ENCODE measurements around the gene MYO9B.

Gene MYO9B, protein sequence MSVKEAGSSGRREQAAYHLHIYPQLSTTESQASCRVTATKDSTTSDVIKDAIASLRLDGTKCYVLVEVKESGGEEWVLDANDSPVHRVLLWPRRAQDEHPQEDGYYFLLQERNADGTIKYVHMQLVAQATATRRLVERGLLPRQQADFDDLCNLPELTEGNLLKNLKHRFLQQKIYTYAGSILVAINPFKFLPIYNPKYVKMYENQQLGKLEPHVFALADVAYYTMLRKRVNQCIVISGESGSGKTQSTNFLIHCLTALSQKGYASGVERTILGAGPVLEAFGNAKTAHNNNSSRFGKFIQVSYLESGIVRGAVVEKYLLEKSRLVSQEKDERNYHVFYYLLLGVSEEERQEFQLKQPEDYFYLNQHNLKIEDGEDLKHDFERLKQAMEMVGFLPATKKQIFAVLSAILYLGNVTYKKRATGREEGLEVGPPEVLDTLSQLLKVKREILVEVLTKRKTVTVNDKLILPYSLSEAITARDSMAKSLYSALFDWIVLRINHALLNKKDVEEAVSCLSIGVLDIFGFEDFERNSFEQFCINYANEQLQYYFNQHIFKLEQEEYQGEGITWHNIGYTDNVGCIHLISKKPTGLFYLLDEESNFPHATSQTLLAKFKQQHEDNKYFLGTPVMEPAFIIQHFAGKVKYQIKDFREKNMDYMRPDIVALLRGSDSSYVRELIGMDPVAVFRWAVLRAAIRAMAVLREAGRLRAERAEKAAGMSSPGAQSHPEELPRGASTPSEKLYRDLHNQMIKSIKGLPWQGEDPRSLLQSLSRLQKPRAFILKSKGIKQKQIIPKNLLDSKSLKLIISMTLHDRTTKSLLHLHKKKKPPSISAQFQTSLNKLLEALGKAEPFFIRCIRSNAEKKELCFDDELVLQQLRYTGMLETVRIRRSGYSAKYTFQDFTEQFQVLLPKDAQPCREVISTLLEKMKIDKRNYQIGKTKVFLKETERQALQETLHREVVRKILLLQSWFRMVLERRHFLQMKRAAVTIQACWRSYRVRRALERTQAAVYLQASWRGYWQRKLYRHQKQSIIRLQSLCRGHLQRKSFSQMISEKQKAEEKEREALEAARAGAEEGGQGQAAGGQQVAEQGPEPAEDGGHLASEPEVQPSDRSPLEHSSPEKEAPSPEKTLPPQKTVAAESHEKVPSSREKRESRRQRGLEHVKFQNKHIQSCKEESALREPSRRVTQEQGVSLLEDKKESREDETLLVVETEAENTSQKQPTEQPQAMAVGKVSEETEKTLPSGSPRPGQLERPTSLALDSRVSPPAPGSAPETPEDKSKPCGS (N-terminal part only)

GRCh38 chr19:17075035-17075863 is at the start of gene MYO9B, which contains the start of gene HAUS8:
Gene MYO9B (plus strand): TSS chr19:17075777. CDS start chr19:17101718, 25,941 bp downstream.
Gene HAUS8 (minus strand): TSS chr19:17075452. CDS start chr19:17075422, 30 bp downstream.
- peak; percentile 97 to 100 (median 99) for DNase-seq (ENCODE audit: low read depth in 3 of 3)

GRCh38 chr19:17025991-17026658 is 49.5 kb upstream of the MYO9B start:
- no peak for DNase-seq (ENCODE audit: low read depth in 3 of 3)

DNA sequence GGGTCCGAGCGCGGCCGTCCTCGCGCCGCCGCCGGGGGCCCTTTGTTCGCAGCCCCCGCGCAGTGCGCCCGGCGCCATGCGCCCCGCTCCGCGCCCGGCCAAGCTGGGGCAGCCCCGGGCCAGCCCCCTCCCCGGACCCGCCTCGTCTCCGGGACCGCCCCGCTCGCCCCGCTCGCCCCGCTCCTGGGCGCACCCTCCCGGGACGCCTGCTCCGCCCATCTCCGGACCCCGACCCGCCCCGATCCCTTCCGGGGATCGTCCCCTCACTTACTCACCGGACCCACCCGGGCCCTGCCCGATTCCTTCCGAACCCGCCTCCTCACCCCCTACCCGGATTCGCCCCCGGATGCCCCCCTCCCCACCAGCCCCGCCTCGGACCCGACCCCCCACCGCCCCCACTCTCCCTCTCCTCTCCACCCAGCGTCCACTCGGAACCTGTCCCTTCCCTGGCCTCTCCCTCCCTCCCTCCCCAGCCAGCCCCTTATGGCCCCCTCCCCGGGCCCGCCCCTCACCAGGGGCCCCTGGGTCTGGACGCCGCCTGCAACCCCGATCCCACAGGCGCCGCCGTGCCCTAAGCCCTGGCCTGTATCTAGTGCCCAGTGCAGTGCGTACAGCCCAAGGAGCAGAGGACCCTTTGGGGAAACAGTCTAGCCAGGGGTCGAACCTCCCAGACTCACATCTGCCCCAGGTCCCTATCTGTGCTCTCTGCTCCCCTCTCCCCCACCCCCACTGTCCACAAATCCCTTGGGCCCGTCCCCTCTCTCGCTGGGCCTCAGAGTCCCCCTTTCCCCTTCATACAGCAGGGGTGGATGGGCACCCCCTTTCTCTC is 48.7 kb upstream of the MYO9B start, which contains the start of gene CPAMD8:
Gene CPAMD8, minus strand, starts transcription at position 105 of the 829 bp plus-strand sequence. CDS start 168 bp downstream, outside the sequence.
- DNase-seq (ENCODE audit: low read depth in 3 of 3) = no peak

DNA sequence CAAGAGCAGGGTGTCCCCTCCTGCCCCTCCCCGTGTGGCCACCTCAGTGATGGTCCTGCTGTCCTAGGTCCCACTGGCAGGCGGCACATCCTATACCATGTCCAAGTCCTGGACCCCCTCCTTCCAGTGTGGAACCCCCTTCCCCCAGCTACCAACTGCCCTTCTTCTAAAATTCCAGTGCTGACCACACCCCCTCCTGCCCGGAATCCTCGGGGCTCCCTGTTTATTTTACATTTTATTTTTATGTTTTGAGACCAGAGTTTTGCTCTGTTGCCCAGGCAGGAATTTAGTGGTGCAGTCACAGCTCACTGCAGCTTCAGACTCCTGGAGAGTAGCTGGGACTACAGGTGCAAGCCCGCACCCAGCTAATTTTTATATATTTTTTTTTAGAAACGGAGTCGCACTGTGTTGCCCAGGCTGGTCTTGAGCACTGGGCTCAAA is 48.0 kb upstream of the MYO9B start:
- no peak for DNase-seq (ENCODE audit: low read depth in 3 of 3)

DNA sequence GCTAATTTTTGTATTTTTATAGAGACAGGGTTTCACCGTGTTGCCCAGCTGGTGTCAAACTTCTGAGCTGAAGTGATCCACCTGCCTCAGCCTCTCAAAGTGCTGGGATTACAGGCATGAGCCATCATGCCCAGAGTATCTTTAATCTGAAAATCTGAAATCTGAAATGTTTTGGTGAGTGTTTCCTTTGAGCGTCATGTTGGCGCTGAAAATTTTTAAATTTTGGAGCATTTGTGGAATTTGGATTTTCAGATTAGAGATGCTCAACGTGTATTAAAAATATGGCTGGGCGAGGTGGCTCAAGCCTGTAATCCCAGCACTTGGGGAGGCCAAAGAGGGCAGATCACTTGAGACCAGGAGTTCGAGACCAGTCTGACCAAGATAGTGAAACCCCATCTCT is 43.8 kb upstream of the MYO9B start:
- DNase-seq (ENCODE audit: low read depth in 3 of 3) = no peak

- no peak for DNase-seq (ENCODE audit: low read depth in 3 of 3)
These were observed 39.6 kb upstream of the MYO9B start for GRCh38 chr19:17035842-17036424.

DNA sequence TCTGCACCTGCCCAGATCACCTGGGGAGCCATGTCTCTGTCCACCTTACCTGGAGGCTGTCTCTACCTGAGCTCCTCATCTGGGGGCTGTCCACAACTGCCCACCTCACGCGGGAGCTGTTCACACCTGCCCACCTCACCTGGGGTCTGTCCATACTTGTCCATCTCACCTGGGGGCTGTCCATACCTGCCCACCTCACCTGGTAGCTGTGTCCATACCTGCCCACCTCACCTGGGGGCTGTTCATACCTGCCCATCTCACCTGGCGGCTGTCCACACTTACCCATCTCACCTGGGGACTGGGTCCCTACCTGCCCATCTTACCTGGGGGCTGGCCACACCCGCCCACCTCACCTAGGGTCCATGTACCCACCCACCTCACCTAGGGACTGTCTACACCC is 38.9 kb upstream of the MYO9B start:
- DNase-seq (ENCODE audit: low read depth in 3 of 3) = no peak

- DNase-seq (ENCODE audit: low read depth in 3 of 3) = no peak
These were observed 38.4 kb upstream of the MYO9B start for GRCh38 chr19:17037184-17037583.

- no peak for DNase-seq (ENCODE audit: low read depth in 3 of 3)
These were observed 37.5 kb upstream of the MYO9B start for GRCh38 chr19:17037966-17038500.

DNA sequence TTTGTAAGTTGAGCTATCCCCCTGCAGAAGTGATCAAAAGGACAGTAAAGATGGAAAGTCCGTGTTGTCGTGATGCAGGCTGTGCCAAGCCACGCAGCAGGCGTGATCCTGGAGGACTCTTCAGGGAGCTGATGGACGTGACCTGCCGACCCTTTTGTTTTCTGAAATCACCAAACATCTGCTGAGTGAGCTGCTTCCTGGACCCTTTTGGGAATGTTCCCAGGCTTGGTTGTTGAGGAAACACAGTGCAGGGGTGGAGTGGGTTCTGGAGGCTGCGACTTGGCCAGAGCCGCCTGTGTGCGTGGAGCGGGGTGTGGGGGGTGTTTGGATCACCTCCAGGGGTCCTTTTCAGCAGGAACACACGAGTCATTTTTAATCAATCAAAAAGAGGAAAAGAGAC is 33.6 kb upstream of the MYO9B start:
- DNase-seq (ENCODE audit: low read depth in 3 of 3) = no peak

DNA sequence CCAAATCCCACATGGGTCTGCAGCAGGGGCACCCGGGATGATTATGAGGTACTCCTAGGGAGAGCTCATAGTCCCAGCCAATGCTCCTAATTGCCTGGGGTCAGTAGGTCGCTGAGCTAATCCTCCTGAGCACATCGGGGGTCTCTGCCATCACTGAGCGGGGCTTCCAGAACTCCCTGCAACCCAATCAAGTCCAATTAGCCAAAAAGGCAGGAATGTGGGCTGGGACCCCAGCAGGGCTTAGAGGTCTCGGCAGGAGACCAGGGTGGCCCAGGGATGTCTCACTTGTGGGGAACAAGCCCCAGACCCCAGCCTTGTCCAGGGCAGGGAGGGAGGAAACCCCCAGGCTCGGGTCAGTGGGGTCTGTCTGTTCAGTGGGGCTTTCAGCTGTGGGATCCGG is 31.8 kb upstream of the MYO9B start:
- no peak for DNase-seq (ENCODE audit: low read depth in 3 of 3)

DNA sequence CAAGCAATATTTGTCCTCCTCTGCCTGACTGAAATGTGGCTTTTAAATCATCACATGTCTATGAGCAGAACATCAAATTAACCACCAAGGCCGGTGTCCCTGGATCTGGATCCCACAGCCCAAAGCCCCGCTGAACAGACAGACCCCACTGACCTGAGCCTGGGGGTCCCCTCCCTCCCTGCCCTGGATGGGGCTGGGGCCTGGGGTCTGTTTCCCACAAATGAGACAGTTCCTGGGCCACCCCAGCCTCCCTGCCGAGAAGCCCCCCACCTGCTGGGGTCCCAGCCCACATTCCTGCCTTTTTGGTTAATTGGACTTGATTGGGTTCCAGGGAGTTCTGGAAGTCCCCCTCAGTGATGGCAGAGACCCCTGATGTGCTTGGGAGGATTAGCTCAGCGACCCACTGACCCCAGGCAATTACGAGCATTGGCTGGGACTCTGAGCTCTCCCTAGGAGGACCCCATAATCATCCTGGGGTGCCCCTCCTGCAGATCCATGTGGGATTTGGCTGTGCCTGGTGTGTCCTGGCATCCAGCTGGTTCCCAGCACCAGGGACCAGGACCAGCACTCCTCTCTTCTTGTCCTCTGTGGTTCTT is 29.6 kb upstream of the MYO9B start:
- DNase-seq (ENCODE audit: low read depth in 3 of 3) = no peak

DNA sequence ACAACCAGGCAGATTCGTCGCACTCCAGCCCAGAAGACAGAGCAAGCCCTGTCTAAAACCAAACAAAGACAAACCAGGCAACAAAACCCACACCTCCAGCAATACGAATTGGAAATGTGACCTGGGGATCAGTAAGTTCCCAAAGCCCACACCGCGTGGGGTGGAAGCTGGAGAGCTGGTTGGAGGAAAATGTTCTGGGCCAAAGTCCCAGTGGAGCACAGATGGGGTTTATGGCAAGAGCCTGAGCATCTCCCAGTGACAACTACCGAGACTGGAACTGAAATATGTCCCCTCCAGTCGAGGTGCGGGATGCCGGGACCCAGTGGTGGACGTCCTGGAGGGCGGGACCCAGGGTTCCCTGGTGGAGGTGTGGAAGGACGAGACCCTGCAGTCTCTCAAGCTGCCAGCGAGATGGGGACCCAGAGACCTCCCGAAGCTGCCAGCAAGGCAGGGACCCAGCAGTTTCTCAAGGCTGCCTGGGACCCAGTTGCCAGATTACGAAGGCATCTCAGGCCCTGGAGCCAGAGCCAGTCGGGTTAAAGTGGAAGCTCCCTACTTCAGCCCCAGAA is 26.6 kb upstream of the MYO9B start:
- DNase-seq (ENCODE audit: low read depth in 3 of 3) = no peak

GRCh38 chr19:17049711-17050280 is 25.8 kb upstream of the MYO9B start:
- DNase-seq (ENCODE audit: low read depth in 3 of 3) = no peak

- DNase-seq (ENCODE audit: low read depth in 3 of 3) = no peak
These were observed 23.1 kb upstream of the MYO9B start for GRCh38 chr19:17052439-17052838.

- DNase-seq (ENCODE audit: low read depth in 3 of 3) = no peak
These were observed 20.8 kb upstream of the MYO9B start for GRCh38 chr19:17054746-17055145.

GRCh38 chr19:17055636-17056035 is 19.9 kb upstream of the MYO9B start:
- no peak for DNase-seq (ENCODE audit: low read depth in 3 of 3)

Data from stimulated activated CD4-positive, alpha-beta T cell treated with anti-CD3 and anti-CD28 coated beads, TNF-alpha, amount 100 ng/mL, for 4 hours (primary cell).